Neural progenitor cell (in vitro differentiated cells): ENCODE measurements around the gene RBMS2.
"Not testable (repeated sequence)": the region's sequence is repeated elsewhere in the genome, so short reads cannot be mapped to it uniquely, and the experiment has no call there.

Experiments used
- EZH2 ChIP-seq: fragments of 200-600 bp; sonication (generic); IDR thresholded peaks from 2 replicates; pipeline ENCODE4 v1.6.1; 2017; ENCODE audit warnings: antibody characterized with exemption, mild to moderate bottlenecking, moderate library complexity
- EZH2phosphoT487 ChIP-seq: fragments of 200-600 bp; sonication (generic); IDR thresholded peaks from 2 replicates; pipeline ENCODE4 v1.6.1; 2017; ENCODE audit warnings: antibody characterized with exemption
- TF ChIP-seq, protein P1 (sequence below): fragments of 200-600 bp; sonication (generic); IDR thresholded peaks from 2 replicates; pipeline ENCODE4 v1.5.1; 2017; ENCODE audit warnings: antibody characterized with exemption, mild to moderate bottlenecking

DNA sequence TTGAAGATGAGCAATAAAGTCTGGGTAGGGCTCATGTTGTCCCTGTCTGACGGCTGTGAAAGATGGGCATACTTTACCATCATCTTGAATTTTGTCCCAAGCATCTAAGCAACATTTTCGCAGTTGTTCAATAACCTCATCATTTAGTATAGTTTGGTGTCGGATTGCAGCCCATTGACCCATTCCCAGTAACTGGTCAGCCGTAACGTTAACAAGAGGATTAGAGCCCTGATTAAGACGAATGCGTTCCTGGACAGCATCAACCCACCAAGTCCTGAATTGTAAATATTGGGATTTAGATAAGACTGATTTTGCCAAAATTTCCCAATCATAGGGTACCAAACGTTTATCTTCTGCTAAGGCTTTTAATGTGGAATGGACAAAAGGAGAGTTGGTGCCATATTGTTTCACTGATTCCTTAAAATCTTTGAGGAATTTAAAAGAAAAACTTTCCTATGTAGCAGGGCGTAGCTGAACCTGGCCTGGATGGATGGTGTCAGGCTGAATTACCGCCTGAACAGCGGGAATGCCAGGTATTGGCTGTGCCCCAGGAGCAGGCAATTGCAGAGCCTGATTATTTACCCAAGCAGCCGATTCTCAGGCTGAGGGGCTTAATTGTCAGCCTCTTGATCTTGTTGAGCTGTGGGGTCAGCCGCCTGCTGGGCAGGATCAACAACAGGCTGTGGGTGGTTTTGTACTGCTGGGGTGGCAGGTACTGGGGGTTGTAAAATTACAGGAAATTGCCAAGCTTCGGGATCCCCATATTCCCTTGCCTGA, 23.3 kb upstream of the RBMS2 start:
- TF ChIP-seq, protein P1, sequence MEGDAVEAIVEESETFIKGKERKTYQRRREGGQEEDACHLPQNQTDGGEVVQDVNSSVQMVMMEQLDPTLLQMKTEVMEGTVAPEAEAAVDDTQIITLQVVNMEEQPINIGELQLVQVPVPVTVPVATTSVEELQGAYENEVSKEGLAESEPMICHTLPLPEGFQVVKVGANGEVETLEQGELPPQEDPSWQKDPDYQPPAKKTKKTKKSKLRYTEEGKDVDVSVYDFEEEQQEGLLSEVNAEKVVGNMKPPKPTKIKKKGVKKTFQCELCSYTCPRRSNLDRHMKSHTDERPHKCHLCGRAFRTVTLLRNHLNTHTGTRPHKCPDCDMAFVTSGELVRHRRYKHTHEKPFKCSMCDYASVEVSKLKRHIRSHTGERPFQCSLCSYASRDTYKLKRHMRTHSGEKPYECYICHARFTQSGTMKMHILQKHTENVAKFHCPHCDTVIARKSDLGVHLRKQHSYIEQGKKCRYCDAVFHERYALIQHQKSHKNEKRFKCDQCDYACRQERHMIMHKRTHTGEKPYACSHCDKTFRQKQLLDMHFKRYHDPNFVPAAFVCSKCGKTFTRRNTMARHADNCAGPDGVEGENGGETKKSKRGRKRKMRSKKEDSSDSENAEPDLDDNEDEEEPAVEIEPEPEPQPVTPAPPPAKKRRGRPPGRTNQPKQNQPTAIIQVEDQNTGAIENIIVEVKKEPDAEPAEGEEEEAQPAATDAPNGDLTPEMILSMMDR = not testable (repeated sequence)
- TF ChIP-seq EZH2phosphoT487, EZH2: not testable (repeated sequence)
